ENCODE measurements around the gene RAD51AP1. TPM values are rescaled to one million over a fixed set of nuclear protein-coding genes. Genes with fewer than 3 reads are reported as not detected.

RAD51AP1 gene
- polyA plus RNA-seq, 1 donor from 2014 or later: 6.6 TPM

DNA sequence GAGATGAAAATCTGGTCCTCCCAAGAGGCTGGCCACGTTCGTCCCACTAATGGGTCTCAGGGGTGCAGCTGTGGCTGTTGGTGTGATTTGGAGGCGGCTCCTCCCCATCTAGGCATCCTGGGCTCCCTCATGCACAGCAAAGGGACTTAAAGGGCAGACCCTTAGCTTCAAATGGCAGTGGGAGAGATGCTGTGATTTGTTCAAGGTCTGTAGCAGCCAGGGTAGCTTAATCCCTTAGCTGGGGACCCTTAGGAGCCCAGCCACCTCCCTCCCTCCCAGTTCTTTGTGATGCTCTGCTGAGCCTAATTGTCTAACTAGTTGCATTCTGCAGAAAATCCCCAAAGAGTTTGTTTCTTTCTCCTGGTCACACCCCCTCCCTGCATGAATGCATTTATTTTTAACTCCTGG lies 41.6 kb downstream of the RAD51AP1 start:
- H3F3A ChIP-seq (ENCODE audit: insufficient read depth, low read length, poor library complexity, severe bottlenecking): no peaks in the 10 kb centered on the region
- no peak for TF ChIP-seq POLR2AphosphoS5 (IDR thresholded peaks at IDR 0.05)
- TF ChIP-seq, protein P1, sequence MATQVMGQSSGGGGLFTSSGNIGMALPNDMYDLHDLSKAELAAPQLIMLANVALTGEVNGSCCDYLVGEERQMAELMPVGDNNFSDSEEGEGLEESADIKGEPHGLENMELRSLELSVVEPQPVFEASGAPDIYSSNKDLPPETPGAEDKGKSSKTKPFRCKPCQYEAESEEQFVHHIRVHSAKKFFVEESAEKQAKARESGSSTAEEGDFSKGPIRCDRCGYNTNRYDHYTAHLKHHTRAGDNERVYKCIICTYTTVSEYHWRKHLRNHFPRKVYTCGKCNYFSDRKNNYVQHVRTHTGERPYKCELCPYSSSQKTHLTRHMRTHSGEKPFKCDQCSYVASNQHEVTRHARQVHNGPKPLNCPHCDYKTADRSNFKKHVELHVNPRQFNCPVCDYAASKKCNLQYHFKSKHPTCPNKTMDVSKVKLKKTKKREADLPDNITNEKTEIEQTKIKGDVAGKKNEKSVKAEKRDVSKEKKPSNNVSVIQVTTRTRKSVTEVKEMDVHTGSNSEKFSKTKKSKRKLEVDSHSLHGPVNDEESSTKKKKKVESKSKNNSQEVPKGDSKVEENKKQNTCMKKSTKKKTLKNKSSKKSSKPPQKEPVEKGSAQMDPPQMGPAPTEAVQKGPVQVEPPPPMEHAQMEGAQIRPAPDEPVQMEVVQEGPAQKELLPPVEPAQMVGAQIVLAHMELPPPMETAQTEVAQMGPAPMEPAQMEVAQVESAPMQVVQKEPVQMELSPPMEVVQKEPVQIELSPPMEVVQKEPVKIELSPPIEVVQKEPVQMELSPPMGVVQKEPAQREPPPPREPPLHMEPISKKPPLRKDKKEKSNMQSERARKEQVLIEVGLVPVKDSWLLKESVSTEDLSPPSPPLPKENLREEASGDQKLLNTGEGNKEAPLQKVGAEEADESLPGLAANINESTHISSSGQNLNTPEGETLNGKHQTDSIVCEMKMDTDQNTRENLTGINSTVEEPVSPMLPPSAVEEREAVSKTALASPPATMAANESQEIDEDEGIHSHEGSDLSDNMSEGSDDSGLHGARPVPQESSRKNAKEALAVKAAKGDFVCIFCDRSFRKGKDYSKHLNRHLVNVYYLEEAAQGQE (IDR thresholded peaks at IDR 0.05; ENCODE audit: borderline replicate concordance): no peak
- TF ChIP-seq TAF1 (IDR thresholded peaks at IDR 0.05; ENCODE audit: low read depth): no peak
- TF ChIP-seq MXI1 (conservative IDR thresholded peaks at IDR 0.05; ENCODE audit: poor library complexity, severe bottlenecking): no peak
- no peak for TF ChIP-seq SMC3 (conservative IDR thresholded peaks at IDR 0.05; ENCODE audit: poor library complexity)
- TF ChIP-seq EZH2 (IDR thresholded peaks at IDR 0.05; ENCODE audit: borderline replicate concordance, insufficient read depth, low read length, poor library complexity, severe bottlenecking): no peak
- no peak for TF ChIP-seq RAD21 (conservative IDR thresholded peaks at IDR 0.05)
- no peak for TF ChIP-seq EP300 (conservative IDR thresholded peaks at IDR 0.05; ENCODE audit: poor library complexity, severe bottlenecking)
- TF ChIP-seq, protein P2, sequence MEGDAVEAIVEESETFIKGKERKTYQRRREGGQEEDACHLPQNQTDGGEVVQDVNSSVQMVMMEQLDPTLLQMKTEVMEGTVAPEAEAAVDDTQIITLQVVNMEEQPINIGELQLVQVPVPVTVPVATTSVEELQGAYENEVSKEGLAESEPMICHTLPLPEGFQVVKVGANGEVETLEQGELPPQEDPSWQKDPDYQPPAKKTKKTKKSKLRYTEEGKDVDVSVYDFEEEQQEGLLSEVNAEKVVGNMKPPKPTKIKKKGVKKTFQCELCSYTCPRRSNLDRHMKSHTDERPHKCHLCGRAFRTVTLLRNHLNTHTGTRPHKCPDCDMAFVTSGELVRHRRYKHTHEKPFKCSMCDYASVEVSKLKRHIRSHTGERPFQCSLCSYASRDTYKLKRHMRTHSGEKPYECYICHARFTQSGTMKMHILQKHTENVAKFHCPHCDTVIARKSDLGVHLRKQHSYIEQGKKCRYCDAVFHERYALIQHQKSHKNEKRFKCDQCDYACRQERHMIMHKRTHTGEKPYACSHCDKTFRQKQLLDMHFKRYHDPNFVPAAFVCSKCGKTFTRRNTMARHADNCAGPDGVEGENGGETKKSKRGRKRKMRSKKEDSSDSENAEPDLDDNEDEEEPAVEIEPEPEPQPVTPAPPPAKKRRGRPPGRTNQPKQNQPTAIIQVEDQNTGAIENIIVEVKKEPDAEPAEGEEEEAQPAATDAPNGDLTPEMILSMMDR (IDR thresholded peaks at IDR 0.05; ENCODE audit: poor library complexity, severe bottlenecking): no peak
- H3K4me2 ChIP-seq (ENCODE audit: low read length): no peak overlapping the region
- no peak overlapping the region for H3K4me3 ChIP-seq (ENCODE audit: low read length)
- no peak overlapping the region for H2AFZ ChIP-seq (ENCODE audit: low read depth, low read length)
- no peak overlapping the region for H3K27ac ChIP-seq (ENCODE audit: low read length)
- H3K27me3 ChIP-seq (ENCODE audit: insufficient read depth, low read depth, low read length): no peaks in the 10 kb centered on the region
- no peaks in the 10 kb centered on the region for H3K79me2 ChIP-seq (replicated peaks; ENCODE audit: insufficient read depth, low read length)
- no peaks in the 10 kb centered on the region for H3K9me3 ChIP-seq (ENCODE audit: low read length)
- no peak overlapping the region for H3K9ac ChIP-seq (ENCODE audit: low read length)
- no peaks in the 10 kb centered on the region for H3K36me3 ChIP-seq (ENCODE audit: insufficient read depth, low read length)
- H3K9me2 ChIP-seq (ENCODE audit: insufficient read depth, low read length): no peaks in the 10 kb centered on the region
- H4K20me1 ChIP-seq (ENCODE audit: insufficient read depth): no peaks in the 10 kb centered on the region

DNA sequence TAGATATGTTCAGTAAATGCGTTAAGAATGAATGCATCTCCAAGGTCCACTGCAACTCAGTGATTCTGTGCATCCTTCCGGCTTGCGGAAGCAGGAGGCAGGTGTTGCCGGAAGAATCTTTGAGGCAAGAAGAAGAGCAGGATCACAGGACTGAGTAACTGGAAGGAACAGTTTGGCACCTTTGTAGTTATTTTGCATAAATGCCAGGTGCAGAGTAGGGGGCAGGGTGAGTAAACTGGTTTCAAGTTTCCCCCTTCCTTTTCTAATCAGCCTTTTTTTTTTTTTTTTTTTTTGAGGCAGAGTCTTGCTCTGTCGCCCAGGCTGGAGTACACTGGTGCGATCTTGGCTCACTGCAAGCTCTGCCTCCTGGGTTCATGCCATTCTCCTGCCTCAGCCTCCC lies 45.6 kb downstream of the RAD51AP1 start:
- no peaks in the 10 kb centered on the region for H3K79me2 ChIP-seq (replicated peaks; ENCODE audit: insufficient read depth, low read length)
- no peaks in the 10 kb centered on the region for H3K9me2 ChIP-seq (ENCODE audit: insufficient read depth, low read length)
- no peak overlapping the region for H3K9ac ChIP-seq (ENCODE audit: low read length)
- no peak overlapping the region for H2AFZ ChIP-seq (ENCODE audit: low read depth, low read length)
- no peak overlapping the region for H3K4me3 ChIP-seq (ENCODE audit: low read length)
- H3K36me3 ChIP-seq (ENCODE audit: insufficient read depth, low read length): no peaks in the 10 kb centered on the region
- no peak overlapping the region for H3K27ac ChIP-seq (ENCODE audit: low read length)
- no peaks in the 10 kb centered on the region for H4K20me1 ChIP-seq (ENCODE audit: insufficient read depth)
- H3F3A ChIP-seq (ENCODE audit: insufficient read depth, low read length, poor library complexity, severe bottlenecking): no peaks in the 10 kb centered on the region
- H3K9me3 ChIP-seq (ENCODE audit: low read length): no peaks in the 10 kb centered on the region
- TF ChIP-seq RAD21 (conservative IDR thresholded peaks at IDR 0.05) (no peak), EP300 (conservative IDR thresholded peaks at IDR 0.05; ENCODE audit: poor library complexity, severe bottlenecking) (no peak), EZH2 (IDR thresholded peaks at IDR 0.05; ENCODE audit: borderline replicate concordance, insufficient read depth, low read length, poor library complexity, severe bottlenecking) (no peak), SMC3 (conservative IDR thresholded peaks at IDR 0.05; ENCODE audit: poor library complexity) (no peak), POLR2AphosphoS5 (IDR thresholded peaks at IDR 0.05) (no peak), MXI1 (conservative IDR thresholded peaks at IDR 0.05; ENCODE audit: poor library complexity, severe bottlenecking) (no peak), TAF1 (IDR thresholded peaks at IDR 0.05; ENCODE audit: low read depth) (no peak)
- TF ChIP-seq, protein P1 (IDR thresholded peaks at IDR 0.05; ENCODE audit: borderline replicate concordance): no peak
- TF ChIP-seq, protein P2 (IDR thresholded peaks at IDR 0.05; ENCODE audit: poor library complexity, severe bottlenecking): no peak
- H3K27me3 ChIP-seq (ENCODE audit: insufficient read depth, low read depth, low read length): no peaks in the 10 kb centered on the region
- no peak overlapping the region for H3K4me2 ChIP-seq (ENCODE audit: low read length)

Data from neural cell (in vitro differentiated cells).